Smooth muscle cell (in vitro differentiated cells): ENCODE measurements around the gene ISG20L2. TPM values are rescaled to one million over a fixed set of nuclear protein-coding genes. Genes with fewer than 3 reads are reported as not detected.

Experiments used
- DNase-seq: peaks from one replicate; lab custom pipeline; 2025; ENCODE audit not compliant: unreplicated experiment; lab: John Stamatoyannopoulos, UW
- H2AFZ ChIP-seq: fragments of 200-600 bp; sonication (generic); 2 replicates; pipeline ENCODE4 v1.6.0; 2016; ENCODE audit warnings: antibody characterized with exemption, low read depth, mild to moderate bottlenecking
- H3F3A ChIP-seq: fragments of 200-600 bp; sonication (generic); 2 replicates; pipeline ENCODE4 v1.6.0; 2017; ENCODE audit warnings: antibody characterized with exemption, low read depth
- H3K27ac ChIP-seq: fragments of 200-600 bp; sonication (generic); 2 replicates; pipeline ENCODE4 v1.5.1; 2016; ENCODE audit warnings: low read depth, mild to moderate bottlenecking
- H3K27me3 ChIP-seq: fragments of 200-600 bp; sonication (generic); 2 replicates; pipeline ENCODE4 v1.6.1; 2016; ENCODE audit warnings: low read depth, mild to moderate bottlenecking
- H3K36me3 ChIP-seq: fragments of 200-600 bp; sonication (generic); 2 replicates; pipeline ENCODE4 v1.5.1; 2016; ENCODE audit warnings: low read depth
- H3K4me1 ChIP-seq: fragments of 200-600 bp; sonication (generic); 2 replicates; pipeline ENCODE4 v1.5.1; 2016; ENCODE audit warnings: low read depth
- H3K4me2 ChIP-seq: fragments of 200-600 bp; sonication (generic); 2 replicates; pipeline ENCODE4 v1.6.0; 2016; ENCODE audit warnings: mild to moderate bottlenecking
- H3K4me3 ChIP-seq: fragments of 200-600 bp; sonication (generic); 2 replicates; pipeline ENCODE4 v1.5.1; 2016; ENCODE audit warnings: mild to moderate bottlenecking
- H3K79me2 ChIP-seq: fragments of 200-600 bp; sonication (generic); 2 replicates; pipeline ENCODE4 v1.6.0; 2016; ENCODE audit warnings: low read depth, mild to moderate bottlenecking
- H3K9ac ChIP-seq: fragments of 200-600 bp; sonication (generic); 2 replicates; pipeline ENCODE4 v1.6.0; 2016; ENCODE audit warnings: low read depth
- H3K9me3 ChIP-seq: fragments of 200-600 bp; sonication (generic); replicated peaks from 2 replicates; pipeline ENCODE4 v1.5.1; 2016; ENCODE audit warnings: low read depth
- H4K20me1 ChIP-seq: fragments of 200-600 bp; sonication (generic); 2 replicates; pipeline ENCODE4 v1.6.0; 2016; ENCODE audit warnings: low read depth
- WGBS: methylation state at CpG from one replicate; pipeline ENCODE4 v1.1.7; 2016; ENCODE audit warnings: low lambda C conversion rate; 5-methylcytosine and 5-hydroxymethylcytosine counted together
- polyA plus RNA-seq: library from polyadenylated mRNA; unstranded; fragments of >200 nt; fragmentation: Nextera tagmentation; extraction: Ambion mirVana; gene quantifications from 2 replicates; pipeline ENCODE4 v1.2.1, GENCODE V29; 2016
- total RNA-seq: library from RNA; depleted of rRNA; stranded (reverse); fragments of >200 nt; gene quantifications from 2 replicates; pipeline ENCODE4 v1.2.3, GENCODE V29; 2014
- TF ChIP-seq, protein P1 (sequence below): fragments of 200-600 bp; sonication (generic); IDR thresholded peaks from 2 replicates; pipeline ENCODE4 v1.5.1; 2017; ENCODE audit warnings: borderline replicate concordance, mild to moderate bottlenecking, antibody characterized with exemption; ENCODE audit not compliant: insufficient read depth, poor library complexity, severe bottlenecking

ISG20L2 gene
- total and polyA plus RNA-seq, 2 experiments from 2014 or later = 13.8 to 17.4 TPM

DNA sequence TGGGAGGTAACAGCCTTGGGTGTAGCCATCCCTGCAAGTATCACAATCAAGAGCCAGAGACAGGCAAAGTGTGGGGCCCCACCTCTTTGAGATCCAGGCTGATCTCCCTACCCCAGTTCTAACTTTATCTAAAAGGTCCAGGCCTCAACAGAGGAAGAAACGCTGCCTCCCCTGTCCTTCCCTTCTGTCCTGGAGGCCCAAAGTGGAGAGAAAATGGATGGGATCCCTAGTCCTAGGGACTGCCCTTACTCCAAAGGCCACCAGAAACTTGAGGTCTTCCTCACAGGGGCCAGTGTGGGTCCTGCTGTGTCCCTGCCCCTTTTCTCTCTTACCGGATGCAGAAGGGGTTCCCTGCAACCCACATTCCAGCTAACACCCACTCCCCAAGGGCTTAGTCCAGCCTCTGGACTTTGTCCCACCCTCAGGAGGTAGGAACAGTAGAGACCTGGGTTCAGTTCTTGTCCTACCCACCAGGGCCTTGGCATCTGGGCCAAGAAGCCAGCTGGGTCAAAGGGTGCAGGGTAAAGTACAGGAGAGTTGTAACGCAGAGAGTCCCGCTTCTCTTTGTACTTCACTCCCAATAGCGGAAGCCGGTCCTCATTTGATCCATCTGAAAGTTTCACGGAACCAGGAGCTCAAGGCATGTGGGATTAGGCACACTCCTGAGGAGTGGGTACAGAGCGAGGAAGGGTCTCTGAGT lies 21.0 kb upstream of the ISG20L2 start:
- peaks cover 66% of the 10 kb centered on the region for H3K79me2 ChIP-seq
- peak overlapping the region; percentile 100 for H3K27ac ChIP-seq
- no peaks in the 10 kb centered on the region for H3K27me3 ChIP-seq
- no peaks in the 10 kb centered on the region for H3K9me3 ChIP-seq
- H3K4me2 ChIP-seq = peak overlapping the region; percentile 97
- H4K20me1 ChIP-seq = no peaks in the 10 kb centered on the region
- peak overlapping the region; percentile 75 for H3K4me3 ChIP-seq
- no peaks in the 10 kb centered on the region for H3K36me3 ChIP-seq
- no peak overlapping the region for H2AFZ ChIP-seq
- H3K9ac ChIP-seq = peak overlapping the region; percentile 100
- peaks cover 6% of the 10 kb centered on the region for H3F3A ChIP-seq
- no peak for DNase-seq
- WGBS = 62% methylated on average over 8 of the region's 8 CpGs
- H3K4me1 ChIP-seq = peaks cover 50% of the 10 kb centered on the region
- TF ChIP-seq, protein P1, sequence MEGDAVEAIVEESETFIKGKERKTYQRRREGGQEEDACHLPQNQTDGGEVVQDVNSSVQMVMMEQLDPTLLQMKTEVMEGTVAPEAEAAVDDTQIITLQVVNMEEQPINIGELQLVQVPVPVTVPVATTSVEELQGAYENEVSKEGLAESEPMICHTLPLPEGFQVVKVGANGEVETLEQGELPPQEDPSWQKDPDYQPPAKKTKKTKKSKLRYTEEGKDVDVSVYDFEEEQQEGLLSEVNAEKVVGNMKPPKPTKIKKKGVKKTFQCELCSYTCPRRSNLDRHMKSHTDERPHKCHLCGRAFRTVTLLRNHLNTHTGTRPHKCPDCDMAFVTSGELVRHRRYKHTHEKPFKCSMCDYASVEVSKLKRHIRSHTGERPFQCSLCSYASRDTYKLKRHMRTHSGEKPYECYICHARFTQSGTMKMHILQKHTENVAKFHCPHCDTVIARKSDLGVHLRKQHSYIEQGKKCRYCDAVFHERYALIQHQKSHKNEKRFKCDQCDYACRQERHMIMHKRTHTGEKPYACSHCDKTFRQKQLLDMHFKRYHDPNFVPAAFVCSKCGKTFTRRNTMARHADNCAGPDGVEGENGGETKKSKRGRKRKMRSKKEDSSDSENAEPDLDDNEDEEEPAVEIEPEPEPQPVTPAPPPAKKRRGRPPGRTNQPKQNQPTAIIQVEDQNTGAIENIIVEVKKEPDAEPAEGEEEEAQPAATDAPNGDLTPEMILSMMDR = no peak

DNA sequence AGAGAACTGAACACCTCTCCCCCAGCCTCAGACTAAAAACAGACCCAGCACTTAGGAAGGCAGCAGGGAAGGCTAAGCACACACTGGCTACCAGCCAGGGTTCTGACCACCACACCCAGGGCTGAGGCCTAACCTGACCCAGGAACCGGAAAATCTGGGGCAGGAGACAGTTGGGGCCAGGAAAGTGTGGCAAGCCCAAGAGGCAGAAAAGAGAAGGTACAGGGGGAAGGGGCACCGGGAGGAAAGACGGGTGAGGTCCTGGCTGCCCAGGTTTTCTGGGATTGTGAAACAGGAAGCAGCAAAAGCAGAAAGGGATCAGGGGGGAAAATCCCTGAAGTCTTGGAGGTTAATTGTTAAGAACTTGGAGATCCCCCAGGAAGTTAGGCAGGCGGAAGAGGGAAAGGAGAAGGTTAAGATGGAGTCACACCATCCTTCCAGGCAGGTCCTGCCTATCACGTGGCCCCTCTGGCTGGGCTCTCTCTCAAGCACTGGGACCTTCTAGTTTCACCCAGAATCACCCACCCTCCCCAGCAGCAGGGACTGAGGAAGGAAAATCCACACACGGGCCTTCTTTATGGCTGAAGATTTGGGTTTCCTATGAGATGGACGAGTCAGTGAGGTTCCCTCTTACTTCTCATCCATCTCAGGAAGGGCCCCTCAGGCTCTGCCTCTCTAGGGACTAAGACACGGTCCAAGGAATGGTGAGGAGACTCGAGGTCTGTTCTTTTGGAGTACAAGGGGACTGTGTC lies 20.3 kb upstream of the ISG20L2 start:
- Histone ChIP-seq H3K4me2 (peak overlapping the region; percentile 97), H3K27ac (peak overlapping the region; percentile 100), H3K4me1 (peaks cover 50% of the 10 kb centered on the region), H3K36me3 (no peaks in the 10 kb centered on the region), H2AFZ (no peak overlapping the region), H3K9me3 (no peaks in the 10 kb centered on the region), H3K4me3 (peak overlapping the region; percentile 75), H3F3A (peaks cover 6% of the 10 kb centered on the region), H3K9ac (peak overlapping the region; percentile 100), H3K27me3 (no peaks in the 10 kb centered on the region), H3K79me2 (peaks cover 66% of the 10 kb centered on the region), H4K20me1 (no peaks in the 10 kb centered on the region)
- WGBS = 34% methylated on average over 9 of the region's 9 CpGs
- DNase-seq = no peak
- TF ChIP-seq, protein P1 = no peak

DNA sequence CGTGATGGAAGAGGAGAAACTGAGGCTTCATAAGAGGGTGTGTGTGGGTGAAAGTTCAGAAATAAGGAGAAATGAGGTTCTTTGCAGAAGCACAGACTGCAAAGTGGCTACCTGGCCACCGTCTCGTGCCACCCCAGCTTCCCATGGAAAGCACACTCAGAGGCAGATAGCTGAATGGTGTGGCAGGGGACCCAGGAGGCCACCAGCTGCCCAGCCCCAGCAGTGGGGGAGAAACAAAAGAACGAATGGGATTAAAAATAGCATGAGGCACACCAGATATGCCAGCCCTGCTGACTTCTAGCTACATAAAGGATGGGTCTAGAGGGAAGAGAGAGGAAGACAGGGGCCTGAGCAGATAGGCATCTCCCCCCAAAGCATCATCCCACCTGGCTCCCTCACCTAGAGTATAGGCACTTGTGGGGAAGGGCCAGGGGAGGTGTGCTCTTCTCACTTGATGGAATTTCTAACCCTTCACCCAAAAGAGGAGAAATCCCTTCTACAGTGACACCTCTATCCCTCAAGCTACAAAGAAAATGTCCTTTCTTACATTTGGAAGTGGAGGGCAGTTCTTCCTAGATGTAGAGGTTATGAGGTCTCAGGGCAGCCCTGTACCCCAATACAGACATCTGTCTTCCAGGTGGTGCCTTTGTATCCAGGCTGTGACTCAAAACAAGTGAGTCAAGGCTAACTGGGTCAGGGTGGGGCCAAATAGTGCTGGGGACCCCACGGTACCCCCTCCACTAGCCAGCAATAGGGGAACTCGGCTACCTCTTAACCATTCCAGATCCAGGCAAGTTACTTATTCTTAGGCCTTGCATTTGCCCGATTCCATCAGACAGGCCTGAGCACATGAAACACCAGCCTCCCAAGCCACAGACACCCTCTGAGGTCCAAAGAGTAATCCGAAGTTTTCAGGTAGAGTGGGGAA lies 19.4 kb upstream of the ISG20L2 start:
- Histone ChIP-seq H3K27ac (peak overlapping the region; percentile 100), H3K4me3 (peak overlapping the region; percentile 75), H3K36me3 (no peaks in the 10 kb centered on the region), H3K9ac (peak overlapping the region; percentile 100), H3K4me1 (peaks cover 49% of the 10 kb centered on the region), H2AFZ (no peak overlapping the region), H3K9me3 (no peaks in the 10 kb centered on the region), H3K79me2 (peaks cover 66% of the 10 kb centered on the region), H3F3A (peaks cover 7% of the 10 kb centered on the region), H3K27me3 (no peaks in the 10 kb centered on the region), H4K20me1 (no peaks in the 10 kb centered on the region), H3K4me2 (peak overlapping the region; percentile 97)
- TF ChIP-seq, protein P1 = no peak
- WGBS = 42% methylated on average over 8 of the region's 8 CpGs
- no peak for DNase-seq
